Lower leg skin (tissue), 3 donors: ENCODE results near the gene CFAP52.

Experiments used
- POLR2A ChIP-seq, 2 donors: fragments of 450-650 bp; IDR thresholded peaks; one replicate each; pipeline ENCODE4 v1.6.1; 2016 to 2017; ENCODE audit warnings: antibody characterized with exemption in 2 of 2, mild to moderate bottlenecking in 1 of 2, moderate library complexity in 1 of 2
- TF ChIP-seq, protein P1 (sequence below), 3 donors: fragments of 450-650 bp; IDR thresholded peaks; one replicate each; pipeline ENCODE4 v1.5.1; 2016; ENCODE audit warnings: antibody characterized with exemption in 3 of 3, mild to moderate bottlenecking in 3 of 3, moderate library complexity in 2 of 3

DNA sequence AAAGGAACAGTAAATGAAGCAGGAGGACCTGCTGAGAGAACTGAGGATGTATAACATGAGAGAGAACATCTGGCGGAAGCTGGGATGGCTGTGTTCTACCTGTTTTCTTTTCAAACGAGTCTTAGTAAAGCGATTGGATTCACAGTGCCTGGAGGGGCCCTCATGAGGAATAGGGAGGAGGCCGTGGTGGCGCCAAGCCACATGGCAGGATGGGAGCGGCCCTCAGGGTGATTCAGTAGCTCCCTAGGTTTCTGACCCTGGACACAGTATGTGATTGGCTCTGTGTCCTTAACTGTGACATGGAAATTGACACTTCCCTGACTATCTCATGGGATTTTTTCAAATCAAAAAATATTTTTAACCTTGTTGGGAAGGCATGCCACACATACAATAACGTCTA lies 101.0 kb downstream of the CFAP52 start:
- TF ChIP-seq, protein P1, sequence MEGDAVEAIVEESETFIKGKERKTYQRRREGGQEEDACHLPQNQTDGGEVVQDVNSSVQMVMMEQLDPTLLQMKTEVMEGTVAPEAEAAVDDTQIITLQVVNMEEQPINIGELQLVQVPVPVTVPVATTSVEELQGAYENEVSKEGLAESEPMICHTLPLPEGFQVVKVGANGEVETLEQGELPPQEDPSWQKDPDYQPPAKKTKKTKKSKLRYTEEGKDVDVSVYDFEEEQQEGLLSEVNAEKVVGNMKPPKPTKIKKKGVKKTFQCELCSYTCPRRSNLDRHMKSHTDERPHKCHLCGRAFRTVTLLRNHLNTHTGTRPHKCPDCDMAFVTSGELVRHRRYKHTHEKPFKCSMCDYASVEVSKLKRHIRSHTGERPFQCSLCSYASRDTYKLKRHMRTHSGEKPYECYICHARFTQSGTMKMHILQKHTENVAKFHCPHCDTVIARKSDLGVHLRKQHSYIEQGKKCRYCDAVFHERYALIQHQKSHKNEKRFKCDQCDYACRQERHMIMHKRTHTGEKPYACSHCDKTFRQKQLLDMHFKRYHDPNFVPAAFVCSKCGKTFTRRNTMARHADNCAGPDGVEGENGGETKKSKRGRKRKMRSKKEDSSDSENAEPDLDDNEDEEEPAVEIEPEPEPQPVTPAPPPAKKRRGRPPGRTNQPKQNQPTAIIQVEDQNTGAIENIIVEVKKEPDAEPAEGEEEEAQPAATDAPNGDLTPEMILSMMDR (IDR thresholded peaks at IDR 0.05) = no peak
- no peak for TF ChIP-seq POLR2A (IDR thresholded peaks at IDR 0.05)
